Measurements from ENCODE around the gene TPGS2.

DNA sequence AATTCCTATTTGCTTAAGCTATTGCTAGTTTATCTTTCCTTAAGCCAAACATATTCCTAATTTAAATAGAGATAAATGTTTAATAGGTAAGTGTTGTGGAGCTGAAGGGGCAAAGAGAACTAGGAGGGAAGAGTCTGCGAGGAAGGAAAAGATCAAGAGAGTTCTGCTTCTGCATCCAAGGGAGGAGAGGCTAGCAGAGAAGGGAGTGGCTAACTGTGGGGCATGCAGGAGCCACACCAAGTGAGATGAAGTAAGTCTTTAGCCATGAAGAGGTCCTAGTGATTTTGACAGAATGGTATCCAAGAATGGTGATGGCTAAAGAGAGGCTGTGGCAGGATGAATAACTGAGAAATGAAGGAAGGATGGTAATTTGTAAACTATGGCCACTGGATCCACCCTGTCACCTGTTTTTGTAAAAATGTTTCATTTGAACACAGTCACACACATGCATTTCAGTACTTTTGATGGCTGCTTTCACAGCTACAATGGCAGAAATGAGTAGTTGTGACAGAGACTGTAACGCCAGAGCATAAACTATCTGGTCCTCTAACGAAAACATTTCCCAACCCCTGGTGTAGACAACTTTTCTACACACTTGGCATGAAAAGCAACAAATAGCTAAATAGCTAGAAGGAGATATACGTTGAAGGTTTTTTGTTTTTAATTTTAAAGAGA is 15.6 kb downstream of the TPGS2 start:
- no peak for TF ChIP-seq EZH2 (optimal IDR thresholded peaks at IDR 0.05; ENCODE audit: low read depth, low read length)
- no peak for TF ChIP-seq CTCF (IDR thresholded peaks at IDR 0.05; ENCODE audit: low read length)
